Medulla oblongata (tissue), 1 donor: ENCODE data around the gene CORT.
A peak's percentile ranks its signal among the peaks of the same experiment; 100 is the strongest.

Source experiments
- DNase-seq: peaks from one replicate; pipeline ENCODE4 v3.0.0-alpha.2; 2015; ENCODE audit errors: extremely low spot score

Gene CORT

DNA sequence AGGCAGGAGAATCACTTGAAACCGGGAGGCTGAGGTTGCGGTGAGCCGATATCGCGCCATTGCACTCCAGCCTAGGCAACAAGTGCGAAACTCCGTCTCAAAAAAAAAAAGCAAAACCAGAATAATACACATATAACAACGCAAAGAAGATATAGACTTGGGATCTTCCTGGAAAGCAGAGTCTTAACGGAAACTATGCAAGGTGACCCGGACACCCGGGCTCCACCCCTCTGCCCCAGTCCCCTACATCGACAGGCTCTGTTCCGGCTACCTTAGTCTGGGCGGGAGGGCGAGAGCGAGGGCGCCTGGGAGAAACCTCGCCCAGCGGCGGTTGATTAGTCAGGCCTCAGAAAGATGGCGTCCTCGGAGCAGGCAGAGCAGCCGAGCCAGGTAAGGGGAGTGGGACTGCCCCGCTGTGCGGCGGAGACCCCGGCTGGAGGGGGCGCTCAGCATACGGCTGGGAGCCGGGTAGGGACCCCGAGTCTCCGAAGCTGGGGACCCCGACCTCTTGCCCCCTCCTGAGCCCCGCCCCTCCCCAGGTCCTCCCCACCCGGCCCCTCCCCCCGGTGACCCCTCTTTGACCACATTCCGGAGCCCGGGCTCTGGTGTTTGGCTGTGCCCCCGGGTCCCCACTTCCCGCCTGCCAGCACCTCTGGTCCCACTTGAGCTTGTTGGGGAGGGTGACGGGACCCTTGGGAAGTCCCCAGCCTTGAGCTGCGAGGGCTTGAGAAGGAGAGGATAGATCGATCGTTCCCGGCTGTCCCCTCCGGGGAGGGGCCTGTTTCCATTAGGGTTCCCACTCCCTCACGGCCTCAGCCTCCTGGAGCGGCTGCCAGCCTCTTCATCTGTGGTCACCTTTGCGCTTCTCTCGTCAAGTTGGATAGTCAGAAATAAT lies 25.0 kb downstream of the CORT start, which contains the start of gene PEX14:
Gene PEX14, plus strand, starts transcription at position 338 of the 895 bp plus-strand sequence. Its CDS starts 17 bp downstream, at position 355.
- DNase-seq, result peak; percentile 84

DNA sequence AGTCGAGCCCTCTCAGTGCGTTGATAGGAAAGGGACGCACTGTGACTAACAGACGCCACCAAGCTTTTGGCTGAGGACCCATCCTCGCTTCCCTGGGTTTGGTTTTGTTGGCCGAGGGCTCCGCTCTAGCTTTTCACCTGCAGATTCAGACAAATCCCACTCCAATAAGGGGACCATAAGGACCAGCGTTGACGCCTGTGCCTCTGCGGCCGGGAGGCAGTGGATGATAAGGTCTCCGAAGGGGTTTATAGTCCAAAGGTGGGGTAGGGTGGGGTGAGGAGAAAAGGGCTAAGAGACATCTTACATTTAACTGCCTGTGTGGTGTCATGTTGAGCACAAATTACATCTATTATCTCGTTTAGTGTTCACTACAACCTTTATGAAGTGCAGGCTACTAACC lies 25.7 kb downstream of the CORT start:
- no peak for DNase-seq

DNA sequence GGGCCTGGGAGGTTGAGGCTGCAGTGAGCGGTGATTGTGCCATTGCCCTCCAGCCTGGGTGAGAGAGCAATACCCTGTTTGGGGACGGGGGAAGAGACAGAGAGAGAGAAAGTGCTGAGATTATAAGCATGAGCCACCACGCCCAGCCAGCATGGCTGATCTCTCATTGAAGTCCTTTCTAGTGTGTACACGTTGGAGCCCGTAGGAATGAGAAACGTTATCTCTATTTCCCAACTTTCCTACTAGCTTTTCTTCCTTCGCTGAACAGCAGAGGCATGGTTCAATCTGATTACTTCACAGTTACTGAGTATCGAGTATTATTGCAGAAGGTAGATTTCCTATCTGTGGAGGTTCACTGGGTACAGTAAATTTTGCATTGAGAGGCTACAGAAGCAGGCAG lies 29.5 kb downstream of the CORT start:
- DNase-seq, result no peak

GRCh38 chr1:10480614-10481013 lies 30.8 kb downstream of the CORT start:
- DNase-seq, result no peak

GRCh38 chr1:10484521-10484920 lies 34.7 kb downstream of the CORT start:
- DNase-seq, result no peak

GRCh38 chr1:10489291-10490055 lies 39.6 kb downstream of the CORT start:
- no peak for DNase-seq

GRCh38 chr1:10490286-10490970 lies 40.6 kb downstream of the CORT start:
- no peak for DNase-seq

GRCh38 chr1:10494418-10494753 lies 44.6 kb downstream of the CORT start:
- DNase-seq, result no peak

GRCh38 chr1:10494754-10495474 lies 45.1 kb downstream of the CORT start:
- DNase-seq, result peak; percentile 81

DNA sequence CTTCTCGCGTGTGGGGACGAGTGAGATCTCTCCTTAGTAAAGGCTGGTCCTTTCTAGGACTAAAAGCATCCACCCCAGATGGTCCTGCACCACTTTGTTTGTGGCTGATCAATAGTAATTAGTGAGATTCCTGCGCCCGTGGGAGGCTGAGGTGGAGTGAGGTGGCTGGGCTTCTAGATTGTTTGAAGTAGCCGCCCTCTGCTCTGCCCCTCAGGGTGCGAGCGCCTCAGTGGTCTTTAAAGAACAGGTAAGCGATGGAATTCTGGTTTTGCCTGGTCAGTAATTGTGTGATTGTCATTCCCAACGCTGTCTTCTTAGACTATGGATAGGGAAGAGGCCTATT lies 45.6 kb downstream of the CORT start:
- no peak for DNase-seq

DNA sequence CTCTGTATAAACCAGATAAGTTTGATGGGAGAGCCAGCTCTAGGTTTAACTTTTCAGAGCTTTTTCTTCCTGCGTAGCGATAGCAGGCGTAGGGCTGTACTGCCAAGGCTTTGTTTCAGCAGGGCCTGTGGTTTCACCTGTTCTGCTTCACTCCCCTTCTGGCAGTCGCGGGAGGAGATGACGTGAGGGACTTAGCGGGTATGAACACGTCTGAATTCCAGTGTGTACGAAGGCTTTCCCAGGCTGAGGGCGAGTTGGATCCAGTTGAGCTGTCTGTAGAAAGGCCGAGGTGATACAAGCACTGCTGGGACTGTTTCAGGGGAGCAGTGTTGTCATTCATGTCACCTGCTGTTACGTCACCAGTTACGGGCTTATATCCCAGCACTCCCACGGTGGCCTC lies 46.1 kb downstream of the CORT start:
- DNase-seq, result no peak

- no peak for DNase-seq
Measured at GRCh38 chr1:10497109-10497508, 47.3 kb downstream of the CORT start.

GRCh38 chr1:10498231-10498630 lies 48.4 kb downstream of the CORT start:
- DNase-seq, result no peak
